Testis (tissue), 2 donors: ENCODE measurements around the gene TNS1.

Source experiments
- CTCF ChIP-seq, 3 experiments: fragments of 450-650 bp in 2 of 3; fragments of 200-600 bp in 1 of 3; sonication (generic) in 1 of 3; IDR thresholded peaks; one replicate each; pipeline ENCODE4 v1.5.1; 2016 to 2019; ENCODE audit warnings: antibody characterized with exemption in 3 of 3, mild to moderate bottlenecking in 2 of 3, moderate library complexity in 1 of 3
- POLR2A ChIP-seq: fragments of 450-650 bp; IDR thresholded peaks from one replicate; pipeline ENCODE4 v1.6.1; 2017; ENCODE audit warnings: antibody characterized with exemption, mild to moderate bottlenecking, moderate library complexity

- TF ChIP-seq CTCF (IDR thresholded peaks at IDR 0.05) (no peak), POLR2A (no peak)
Measured at GRCh38 chr2:217800433-217801114, 202.2 kb downstream of the TNS1 start.
